Activated T-helper 1 cell treated with Interleukin-2 at 50 U/mL for 16 hours (primary cell): ENCODE results near the gene GALK1.
"Not testable (repeated sequence)": the region's sequence is repeated elsewhere in the genome, so short reads cannot be mapped to it uniquely, and the experiment has no call there.

ENCODE experiments used
- DNase-seq: peaks from one replicate; pipeline ENCODE4 v3.0.0-alpha.2; 2020; ENCODE audit warnings: low read depth

Gene GALK1

GRCh38 chr17:75764711-75765421 is at the start of gene GALK1:
Gene GALK1, minus strand, starts transcription at chr17:75765192. Its CDS starts 56 bp downstream, at chr17:75765136.
- DNase-seq: peak; percentile 62

- no peak for DNase-seq
Measured at GRCh38 chr17:75814021-75814395, 49.0 kb upstream of the GALK1 start.

DNA sequence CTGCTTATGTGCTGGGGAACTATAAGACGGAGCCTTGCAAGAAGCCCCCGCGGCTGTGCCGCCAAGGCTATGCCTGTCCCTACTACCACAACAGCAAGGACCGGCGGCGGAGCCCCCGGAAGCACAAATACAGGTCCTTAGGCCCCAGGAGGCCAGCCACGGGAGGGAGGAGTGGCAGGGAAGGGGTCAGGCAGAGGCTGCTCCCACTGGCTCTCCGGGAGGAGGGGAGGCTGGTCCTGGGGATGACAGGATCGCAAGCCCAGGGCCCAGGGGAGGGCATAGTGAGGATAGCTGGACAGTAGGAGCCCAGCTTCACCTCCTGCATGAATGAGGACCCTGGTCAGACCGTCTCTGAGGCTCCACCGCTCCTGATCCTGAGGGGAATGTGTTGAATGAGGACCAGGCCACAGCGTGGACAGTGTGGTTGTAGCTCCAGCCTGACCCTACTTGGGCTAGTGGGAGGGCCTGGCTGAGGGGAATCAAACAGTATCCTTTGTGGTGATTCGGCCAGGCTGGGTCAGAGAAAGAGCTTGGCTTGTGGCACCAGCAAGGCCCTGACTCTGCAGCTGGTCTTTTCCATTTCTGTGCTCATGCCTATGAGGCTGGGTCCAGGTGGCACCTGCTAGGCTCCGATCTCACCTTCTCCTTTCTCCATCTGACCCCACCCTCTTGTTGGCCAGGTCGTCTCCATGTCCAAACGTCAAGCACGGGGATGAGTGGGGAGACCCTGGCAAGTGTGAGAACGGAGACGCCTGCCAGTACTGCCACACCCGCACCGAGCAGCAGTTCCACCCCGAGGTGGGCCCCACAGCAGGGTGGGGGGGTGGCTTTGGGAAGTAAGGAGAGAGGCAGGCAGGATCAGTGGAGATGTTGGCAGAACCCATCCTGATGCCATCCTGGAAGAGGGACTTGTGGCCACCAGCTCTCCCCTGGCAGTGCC is 48.4 kb upstream of the GALK1 start:
- no peak for DNase-seq

- DNase-seq: no peak
Measured at GRCh38 chr17:75812096-75813013, 47.4 kb upstream of the GALK1 start.

GRCh38 chr17:75811174-75811573 is 46.2 kb upstream of the GALK1 start:
- no peak for DNase-seq

- not testable (repeated sequence) for DNase-seq
Measured at GRCh38 chr17:75810756-75811155, 45.8 kb upstream of the GALK1 start.

- no peak for DNase-seq
Measured at GRCh38 chr17:75810216-75810615, 45.2 kb upstream of the GALK1 start.

- DNase-seq: no peak
Measured at GRCh38 chr17:75809631-75810111, 44.7 kb upstream of the GALK1 start.

DNA sequence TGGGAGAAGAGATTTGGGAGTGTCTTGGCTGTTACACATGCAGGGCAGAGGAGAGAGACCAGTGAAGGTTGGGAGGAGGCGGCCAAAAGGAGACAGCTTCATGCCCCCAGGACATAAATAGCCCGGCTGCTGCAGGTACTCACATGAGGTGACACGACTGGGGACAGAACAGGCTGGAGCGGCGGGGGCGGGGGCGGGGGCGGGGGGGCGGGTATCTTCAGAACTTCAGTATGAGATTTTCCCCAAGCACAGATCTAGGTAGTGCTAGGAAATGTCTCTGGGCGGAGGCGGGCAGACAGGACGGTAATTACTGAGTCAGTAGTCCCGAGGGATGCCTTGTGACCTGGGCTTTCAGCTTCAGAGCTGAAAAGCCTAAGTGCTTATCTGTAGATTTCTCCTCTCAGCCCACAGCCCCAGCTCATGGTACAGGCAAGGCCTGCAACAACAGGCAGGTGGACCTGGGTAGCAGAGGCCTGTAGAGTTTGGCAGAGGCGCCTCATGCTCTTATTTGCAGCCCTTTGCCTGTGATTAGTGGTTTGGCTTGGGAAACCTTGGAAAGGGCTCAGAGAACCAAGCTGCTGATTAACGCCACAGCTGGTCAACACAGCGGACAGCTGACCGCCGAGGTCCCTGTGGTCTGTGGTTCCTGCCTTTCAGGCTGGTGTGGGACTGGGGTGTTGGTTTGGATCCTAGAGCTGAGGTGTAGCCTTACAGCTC is 44.1 kb upstream of the GALK1 start:
- DNase-seq: no peak

DNA sequence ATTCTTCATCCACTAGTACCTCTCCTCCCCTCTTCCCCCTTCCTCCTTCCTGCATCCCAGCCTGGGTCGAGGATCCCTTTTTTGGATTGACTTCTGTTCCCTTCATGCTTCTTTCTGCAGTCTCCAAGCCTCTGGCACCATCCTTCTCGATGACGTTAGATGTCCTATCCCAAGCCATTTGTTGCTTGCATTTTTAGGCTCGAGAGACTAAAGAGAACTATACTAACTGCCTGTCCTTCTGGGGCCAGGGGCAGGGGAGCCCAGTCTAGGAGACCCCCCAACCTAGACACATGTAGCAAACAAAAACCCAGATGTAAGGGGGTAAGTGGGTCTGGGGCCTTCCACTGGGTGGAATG is 43.5 kb upstream of the GALK1 start:
- no peak for DNase-seq

DNA sequence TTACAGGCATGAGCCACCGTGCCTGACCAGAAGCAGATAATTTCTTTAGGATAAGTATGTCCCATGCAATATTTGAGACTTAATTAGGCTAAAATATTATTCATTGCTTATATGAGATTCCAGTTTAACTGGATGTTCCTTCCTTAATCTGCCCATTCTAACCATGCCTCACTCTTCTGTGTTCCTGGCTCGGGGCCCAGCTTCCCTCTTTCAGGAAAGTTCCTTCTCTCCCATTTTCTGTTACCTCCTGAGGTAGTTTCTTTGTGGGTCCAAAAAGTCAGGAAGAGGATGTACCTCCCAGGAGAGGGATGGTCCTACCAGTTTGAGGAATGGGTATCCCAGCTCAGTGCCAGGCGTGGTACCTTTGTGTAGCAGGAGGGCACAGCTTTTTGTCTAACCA is 42.9 kb upstream of the GALK1 start:
- DNase-seq: no peak

GRCh38 chr17:75806822-75807500 is 42.0 kb upstream of the GALK1 start:
- no peak for DNase-seq

DNA sequence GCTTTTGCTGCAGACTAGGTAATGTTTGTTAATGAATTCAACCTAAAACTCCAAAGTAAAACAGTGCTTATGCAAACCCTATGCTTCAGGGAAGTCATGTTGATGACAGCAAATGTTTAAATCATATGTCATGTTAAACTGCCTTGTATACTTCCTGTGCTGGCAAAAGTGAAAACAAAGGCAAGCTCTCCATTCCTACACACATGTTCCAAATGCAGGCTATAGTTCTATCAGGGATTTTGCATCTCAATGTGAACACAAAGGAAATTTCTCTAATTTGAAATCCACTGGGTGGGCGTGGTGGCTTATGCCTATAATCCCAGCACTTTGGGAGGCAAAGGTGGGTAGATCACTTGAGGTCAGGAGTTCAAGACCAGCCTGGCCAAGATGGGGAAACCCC is 38.9 kb upstream of the GALK1 start:
- no peak for DNase-seq

DNA sequence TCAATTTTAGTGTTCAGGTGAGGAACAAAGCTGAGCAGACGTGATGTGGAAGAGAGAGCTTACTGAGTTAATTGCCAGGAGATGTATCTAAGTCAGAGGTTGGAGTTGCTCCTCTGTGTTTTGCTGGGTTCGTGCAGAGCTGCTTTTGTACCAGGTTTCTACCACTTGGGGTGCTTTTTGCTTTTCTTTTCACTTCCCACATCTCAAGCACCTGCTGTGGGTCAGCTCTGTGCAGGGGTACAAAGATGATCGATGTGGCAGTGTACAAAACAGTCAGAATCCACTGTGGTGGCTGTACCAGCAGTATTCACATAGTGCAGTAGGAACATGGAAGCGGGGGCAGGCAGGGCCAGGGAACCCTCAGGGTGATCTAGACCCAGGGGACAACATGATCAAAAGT is 34.4 kb upstream of the GALK1 start:
- no peak for DNase-seq

- no peak for DNase-seq
Measured at GRCh38 chr17:75795820-75796607, 31.0 kb upstream of the GALK1 start.

GRCh38 chr17:75793460-75793859 is 28.5 kb upstream of the GALK1 start:
- DNase-seq: no peak

DNA sequence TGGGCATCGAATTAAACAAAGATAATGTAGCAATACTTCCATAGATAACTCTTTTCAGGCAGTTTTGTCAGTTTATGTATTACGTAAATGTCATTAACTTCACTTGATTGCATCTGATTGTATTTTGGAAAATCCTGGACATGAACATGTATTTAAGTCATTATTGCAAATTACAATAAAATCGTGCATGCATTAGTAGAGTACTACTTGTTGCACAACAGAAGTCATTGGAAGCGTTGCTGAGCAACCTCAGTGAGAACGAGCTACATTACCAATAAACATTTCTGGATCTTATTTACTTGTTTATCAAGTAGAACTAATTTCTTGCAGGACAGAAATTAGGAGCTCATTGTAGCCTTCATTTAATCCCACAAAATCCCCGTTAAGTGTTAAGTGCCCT is 26.3 kb upstream of the GALK1 start:
- DNase-seq: no peak

- peak; percentile 86 for DNase-seq
Measured at GRCh38 chr17:75785016-75785890, 20.3 kb upstream of the GALK1 start.

GRCh38 chr17:75784473-75785015 is 19.6 kb upstream of the GALK1 start, which contains the start of gene UNK:
Gene UNK, plus strand, starts transcription at chr17:75784806. Its CDS starts 75 bp downstream, at chr17:75784881.
- DNase-seq: peak; percentile 90
